Progenitor cell of endocrine pancreas (in vitro differentiated cells): ENCODE data around the gene CELA2B. TPM values are rescaled to one million over a fixed set of nuclear protein-coding genes. Genes with fewer than 3 reads are reported as not detected.
"Not testable (repeated sequence)": the region's sequence is repeated elsewhere in the genome, so short reads cannot be mapped to it uniquely, and the experiment has no call there.

Experiments
- DNase-seq: peaks from one replicate; pipeline ENCODE4 v3.0.0; 2021; ENCODE audit warnings: low spot score; ENCODE audit not compliant: unreplicated experiment
- H3K27ac Mint-ChIP-seq: 2 replicates; pipeline ENCODE4 v1.8.0; 2021; ENCODE audit warnings: mild to moderate bottlenecking, moderate library complexity, mixed read lengths
- H3K27me3 Mint-ChIP-seq: 2 replicates; pipeline ENCODE4 v1.8.0; 2021; ENCODE audit warnings: mixed read lengths
- H3K36me3 Mint-ChIP-seq: 2 replicates; pipeline ENCODE4 v1.8.0; 2022; ENCODE audit warnings: mixed read lengths; ENCODE audit not compliant: insufficient read depth
- H3K4me1 Mint-ChIP-seq: 2 replicates; pipeline ENCODE4 v1.8.0; 2021; ENCODE audit warnings: low read depth, mixed read lengths
- H3K4me3 Mint-ChIP-seq: 2 replicates; pipeline ENCODE4 v1.8.0; 2021; ENCODE audit warnings: low read depth, mild to moderate bottlenecking, moderate library complexity, mixed read lengths
- H3K9me3 Mint-ChIP-seq: 2 replicates; pipeline ENCODE4 v1.8.0; 2021; ENCODE audit warnings: low read depth, mixed read lengths
- total RNA-seq: library from RNA; stranded (reverse); gene quantifications from 2 replicates; pipeline ENCODE4 v1.2.1, GENCODE V29; 2021
- TF ChIP-seq, protein P1 (sequence below): fragments of 200-600 bp; sonication (generic); IDR thresholded peaks from one replicate; pipeline ENCODE4 v1.5.0; 2021; ENCODE audit warnings: antibody characterized with exemption, mild to moderate bottlenecking; ENCODE audit not compliant: unreplicated experiment

CELA2B gene
- total RNA-seq, 1 donor from 2014 or later: not detected

DNA sequence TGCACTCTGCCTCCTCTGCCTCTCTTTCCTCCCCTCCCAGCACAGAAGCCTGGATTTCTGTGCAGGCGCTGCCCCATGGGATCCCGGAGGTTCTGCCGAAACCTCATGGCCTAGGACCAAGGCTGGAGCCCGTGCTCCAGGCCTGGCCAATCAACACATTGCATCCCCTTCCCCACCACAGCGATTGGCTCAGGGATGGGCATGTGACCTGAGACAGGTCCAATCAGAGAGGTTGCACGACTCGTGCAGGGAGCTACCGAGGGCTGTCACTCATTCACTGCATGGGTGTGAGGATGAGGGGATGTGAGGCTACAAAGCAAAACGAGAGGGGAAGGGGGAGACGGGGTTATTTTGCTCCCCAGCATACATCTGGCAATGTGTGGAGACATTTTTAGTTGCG is 3.3 kb upstream of the CELA2B start:
- Mint-ChIP-seq H3K9me3 (no peaks in the 10 kb centered on the region), H3K27me3 (no peaks in the 10 kb centered on the region), H3K4me1 (no peaks in the 10 kb centered on the region), H3K27ac (no peak overlapping the region), H3K4me3 (no peak overlapping the region), H3K36me3 (no peaks in the 10 kb centered on the region)
- DNase-seq: no peak
- TF ChIP-seq, protein P1, sequence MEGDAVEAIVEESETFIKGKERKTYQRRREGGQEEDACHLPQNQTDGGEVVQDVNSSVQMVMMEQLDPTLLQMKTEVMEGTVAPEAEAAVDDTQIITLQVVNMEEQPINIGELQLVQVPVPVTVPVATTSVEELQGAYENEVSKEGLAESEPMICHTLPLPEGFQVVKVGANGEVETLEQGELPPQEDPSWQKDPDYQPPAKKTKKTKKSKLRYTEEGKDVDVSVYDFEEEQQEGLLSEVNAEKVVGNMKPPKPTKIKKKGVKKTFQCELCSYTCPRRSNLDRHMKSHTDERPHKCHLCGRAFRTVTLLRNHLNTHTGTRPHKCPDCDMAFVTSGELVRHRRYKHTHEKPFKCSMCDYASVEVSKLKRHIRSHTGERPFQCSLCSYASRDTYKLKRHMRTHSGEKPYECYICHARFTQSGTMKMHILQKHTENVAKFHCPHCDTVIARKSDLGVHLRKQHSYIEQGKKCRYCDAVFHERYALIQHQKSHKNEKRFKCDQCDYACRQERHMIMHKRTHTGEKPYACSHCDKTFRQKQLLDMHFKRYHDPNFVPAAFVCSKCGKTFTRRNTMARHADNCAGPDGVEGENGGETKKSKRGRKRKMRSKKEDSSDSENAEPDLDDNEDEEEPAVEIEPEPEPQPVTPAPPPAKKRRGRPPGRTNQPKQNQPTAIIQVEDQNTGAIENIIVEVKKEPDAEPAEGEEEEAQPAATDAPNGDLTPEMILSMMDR: no peak

- Mint-ChIP-seq H3K4me1 (no peaks in the 10 kb centered on the region), H3K27ac (no peak overlapping the region), H3K36me3 (no peaks in the 10 kb centered on the region), H3K9me3 (no peaks in the 10 kb centered on the region), H3K4me3 (no peak overlapping the region), H3K27me3 (no peaks in the 10 kb centered on the region)
- DNase-seq: no peak
- TF ChIP-seq, protein P1: no peak
Measured at GRCh38 chr1:15476927-15477326, 1.0 kb downstream of the CELA2B start.

GRCh38 chr1:15477646-15478212 is 1.8 kb downstream of the CELA2B start:
- H3K9me3 Mint-ChIP-seq: no peaks in the 10 kb centered on the region
- H3K4me1 Mint-ChIP-seq: no peaks in the 10 kb centered on the region
- H3K4me3 Mint-ChIP-seq: no peak overlapping the region
- H3K27me3 Mint-ChIP-seq: no peaks in the 10 kb centered on the region
- H3K27ac Mint-ChIP-seq: no peak overlapping the region
- no peak for DNase-seq
- TF ChIP-seq, protein P1: no peak
- no peaks in the 10 kb centered on the region for H3K36me3 Mint-ChIP-seq

- TF ChIP-seq, protein P1: no peak
- Mint-ChIP-seq H3K9me3 (no peaks in the 10 kb centered on the region), H3K27me3 (no peaks in the 10 kb centered on the region), H3K4me1 (no peaks in the 10 kb centered on the region), H3K27ac (no peak overlapping the region), H3K36me3 (peaks cover 2% of the 10 kb centered on the region), H3K4me3 (no peak overlapping the region)
- DNase-seq: no peak
Measured at GRCh38 chr1:15479654-15480347, 3.9 kb downstream of the CELA2B start.

- not testable (repeated sequence) for H3K36me3 Mint-ChIP-seq, H3K27ac Mint-ChIP-seq, H3K4me1 Mint-ChIP-seq, H3K27me3 Mint-ChIP-seq, H3K4me3 Mint-ChIP-seq, H3K9me3 Mint-ChIP-seq, DNase-seq
Measured at GRCh38 chr1:15482455-15482854, 6.6 kb downstream of the CELA2B start.

DNA sequence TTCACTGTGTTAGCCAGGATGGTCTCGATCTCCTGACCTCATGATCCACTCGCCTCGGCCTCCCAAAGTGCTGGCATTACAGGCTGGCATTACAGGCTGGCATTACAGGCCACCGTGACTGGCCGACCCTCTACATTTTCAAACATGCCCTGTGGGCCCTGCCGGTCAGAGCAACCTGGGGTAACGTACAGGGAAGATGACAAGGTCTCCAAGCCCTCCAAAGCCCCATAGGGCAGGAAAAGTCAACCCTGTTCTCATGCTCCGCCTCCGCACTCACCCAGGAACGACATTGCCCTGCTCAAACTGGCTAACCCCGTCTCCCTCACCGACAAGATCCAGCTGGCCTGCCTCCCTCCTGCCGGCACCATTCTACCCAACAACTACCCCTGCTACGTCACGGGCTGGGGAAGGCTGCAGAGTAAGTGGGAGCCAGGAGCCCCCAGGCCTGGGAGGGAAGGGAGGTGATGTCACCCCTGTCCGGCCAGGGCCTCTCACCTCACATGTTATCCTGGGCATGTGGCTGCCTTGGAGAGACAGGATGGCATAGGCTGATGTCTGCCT is 7.2 kb downstream of the CELA2B start:
- not testable (repeated sequence) for H3K4me3 Mint-ChIP-seq, H3K27ac Mint-ChIP-seq, H3K9me3 Mint-ChIP-seq, H3K4me1 Mint-ChIP-seq, H3K36me3 Mint-ChIP-seq, DNase-seq, H3K27me3 Mint-ChIP-seq
